Effector memory CD8-positive, alpha-beta T cell (primary cell): Measurements from ENCODE around the gene DRAXIN.

ENCODE experiments used
- ATAC-seq: fragments of 150-1000 bp; cut with Tn5 transposase; replicated peaks from 2 replicates; pipeline ENCODE4 v1.10.0; 2021; ENCODE audit warnings: mild to moderate bottlenecking, moderate library complexity
- DNase-seq, 3 experiments: peaks; one replicate each; pipeline ENCODE4 v3.0.0; 2021
- H3K27ac Mint-ChIP-seq, 2 donors: one replicate each; pipeline ENCODE4 v1.8.0; 2022; ENCODE audit warnings: mild to moderate bottlenecking in 2 of 2, mixed read lengths in 2 of 2, moderate library complexity in 2 of 2
- H3K27me3 Mint-ChIP-seq, 2 donors: one replicate each; pipeline ENCODE4 v1.8.0; 2022; ENCODE audit warnings: mixed read lengths in 2 of 2
- H3K36me3 Mint-ChIP-seq: one replicate; pipeline ENCODE4 v1.8.0; 2022; ENCODE audit warnings: mild to moderate bottlenecking, moderate library complexity, mixed read lengths; ENCODE audit not compliant: insufficient read depth
- H3K4me1 Mint-ChIP-seq, 2 donors: one replicate each; pipeline ENCODE4 v1.8.0; 2022; ENCODE audit warnings: low read depth in 2 of 2, mixed read lengths in 2 of 2
- H3K4me3 Mint-ChIP-seq, 2 donors: one replicate each; pipeline ENCODE4 v1.8.0; 2022; ENCODE audit warnings: mild to moderate bottlenecking in 2 of 2, mixed read lengths in 2 of 2, moderate library complexity in 2 of 2
- H3K9me3 Mint-ChIP-seq, 2 donors: one replicate each; pipeline ENCODE4 v1.8.0; 2022; ENCODE audit warnings: mixed read lengths in 2 of 2

Gene DRAXIN

DNA sequence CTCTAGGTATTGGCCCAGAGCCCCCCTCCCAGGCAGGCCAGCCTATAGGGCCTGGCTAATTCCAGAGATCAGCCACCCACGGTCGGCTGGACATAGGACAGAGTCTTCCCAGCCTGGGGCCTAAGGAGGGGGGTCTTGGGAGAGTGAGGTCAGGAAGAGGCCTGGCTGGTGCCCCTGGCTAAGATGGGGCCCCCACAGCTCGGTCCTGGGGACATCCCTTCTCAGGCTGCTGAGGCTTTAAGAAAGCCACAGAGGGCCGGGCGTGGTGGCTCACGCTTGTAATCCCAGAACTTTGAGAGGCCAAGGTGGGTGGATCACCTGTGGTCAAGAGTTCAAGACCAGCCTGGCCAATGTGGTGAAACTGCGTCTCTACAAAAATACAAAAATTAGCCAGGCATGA, 73.0 kb downstream of the DRAXIN start:
- Mint-ChIP-seq H3K27ac (no peak overlapping the region), H3K4me3 (no peak overlapping the region), H3K9me3 (no peaks in the 10 kb centered on the region), H3K27me3 (peaks cover 29 to 50% of the 10 kb centered on the region in 2 donors), H3K4me1 (peaks cover 2 to 4% of the 10 kb centered on the region in 2 donors), H3K36me3 (no peaks in the 10 kb centered on the region)
- DNase-seq = no peak
- no peak for ATAC-seq

DNA sequence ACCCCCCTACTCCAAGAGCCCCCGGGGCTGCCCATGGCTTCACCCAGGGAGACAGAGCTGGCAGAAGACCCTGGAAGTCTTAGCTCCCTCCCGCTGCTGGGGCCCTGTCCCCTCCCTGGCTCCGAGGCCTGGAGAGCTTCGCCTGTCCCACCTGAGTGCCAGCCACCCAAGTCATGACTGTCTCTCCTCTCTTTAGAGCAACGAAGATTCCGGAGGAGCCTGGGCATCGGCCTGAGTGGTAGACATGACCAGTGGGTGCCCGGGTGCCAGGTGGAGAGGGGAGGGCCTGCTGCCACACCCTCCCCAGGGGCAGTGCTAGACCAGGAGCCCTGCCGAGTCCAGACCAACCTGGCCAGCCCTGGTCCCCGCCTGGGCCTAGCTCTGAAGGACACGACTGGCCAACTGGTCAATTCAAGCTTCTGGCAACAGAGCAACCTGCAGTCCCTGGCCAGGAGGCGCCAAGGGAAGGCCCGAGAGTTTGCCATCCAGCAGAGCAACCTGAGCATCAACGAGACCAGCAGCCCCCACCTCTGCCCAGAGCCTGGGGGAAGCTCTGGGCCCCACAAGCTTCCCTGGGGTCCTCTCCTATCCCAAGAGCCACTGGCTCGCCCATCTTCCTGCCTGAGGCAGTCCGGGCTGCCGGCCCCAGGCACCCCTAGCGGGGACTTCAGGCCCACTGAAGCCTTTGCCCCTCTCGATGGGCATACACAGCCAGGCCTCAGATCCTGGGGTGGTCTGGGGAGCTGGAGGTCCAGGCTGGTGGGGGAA, 74.3 kb downstream of the DRAXIN start:
- no peaks in the 10 kb centered on the region for H3K9me3 Mint-ChIP-seq
- ATAC-seq (no peak), DNase-seq (no peak)
- no peaks in the 10 kb centered on the region for H3K36me3 Mint-ChIP-seq
- peaks cover 29 to 41% of the 10 kb centered on the region in 2 donors for H3K27me3 Mint-ChIP-seq
- peaks cover 2 to 4% of the 10 kb centered on the region in 2 donors for H3K4me1 Mint-ChIP-seq
- H3K4me3 Mint-ChIP-seq = no peak overlapping the region
- no peak overlapping the region for H3K27ac Mint-ChIP-seq

DNA sequence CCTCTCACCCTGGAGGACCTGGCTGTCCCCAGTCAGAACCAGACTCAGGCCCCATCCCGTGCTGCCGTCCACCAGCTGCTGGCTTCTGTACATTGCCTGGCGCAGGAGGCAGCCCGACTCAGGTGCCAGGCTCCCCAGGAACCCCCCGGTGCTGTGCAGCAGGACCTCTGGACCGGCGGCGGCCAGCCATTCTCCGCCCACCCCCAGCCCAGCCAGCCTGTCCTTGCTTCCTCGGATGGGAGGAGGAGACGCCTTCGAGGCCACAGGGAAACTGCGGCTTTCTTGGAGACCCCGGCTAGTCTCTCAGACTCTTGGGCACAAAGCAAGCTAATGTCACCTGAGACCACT, 74.9 kb downstream of the DRAXIN start:
- no peak overlapping the region for H3K4me3 Mint-ChIP-seq
- H3K4me1 Mint-ChIP-seq = peaks cover 0 to 2% of the 10 kb centered on the region in 2 donors
- ATAC-seq = no peak
- H3K27me3 Mint-ChIP-seq = peaks cover 23 to 39% of the 10 kb centered on the region in 2 donors
- H3K9me3 Mint-ChIP-seq = no peaks in the 10 kb centered on the region
- H3K36me3 Mint-ChIP-seq = no peaks in the 10 kb centered on the region
- H3K27ac Mint-ChIP-seq = peak overlapping the region in 1 of 2 donors; percentile 49
- DNase-seq = no peak

DNA sequence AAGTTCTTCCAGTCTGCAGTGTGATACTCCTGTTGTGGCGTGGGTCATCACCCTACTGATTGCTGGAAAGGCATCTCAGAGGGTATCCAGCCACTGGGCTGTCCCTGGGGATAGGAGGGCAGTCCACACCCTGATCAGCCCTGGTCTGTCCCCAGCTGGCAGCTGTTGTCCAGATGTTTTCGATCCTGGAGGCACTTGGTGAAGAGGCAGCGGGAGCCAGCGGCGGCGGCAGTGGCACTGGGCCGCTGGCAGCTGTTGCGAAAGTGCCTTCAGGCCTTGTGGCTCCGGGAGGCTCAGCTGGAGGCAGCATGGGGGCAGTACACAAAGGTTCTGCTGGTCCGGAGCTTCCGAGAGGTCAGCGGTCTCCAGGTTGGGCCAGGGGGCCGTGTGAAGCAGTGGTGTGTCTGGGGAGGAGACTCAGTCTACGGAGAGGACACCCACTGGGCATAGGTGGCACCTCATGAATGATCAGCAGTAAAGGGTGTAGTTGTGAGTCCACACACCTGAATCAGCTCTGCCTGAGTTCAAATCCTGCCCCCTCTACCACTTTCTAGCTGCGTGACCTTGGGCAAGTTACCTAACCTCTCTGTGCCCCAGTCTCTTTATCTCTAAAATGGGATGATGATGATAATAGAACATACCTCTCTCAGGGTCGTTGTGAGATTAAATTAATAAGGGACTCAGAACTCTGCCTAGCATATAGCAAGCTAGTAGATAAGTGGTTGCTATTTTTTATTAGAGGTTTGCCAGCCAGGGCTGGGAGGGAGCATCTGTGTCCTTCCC, 76.6 kb downstream of the DRAXIN start:
- Mint-ChIP-seq H3K36me3 (no peaks in the 10 kb centered on the region), H3K4me3 (no peak overlapping the region), H3K9me3 (no peaks in the 10 kb centered on the region), H3K27ac (no peak overlapping the region), H3K27me3 (peaks cover 10 to 22% of the 10 kb centered on the region in 2 donors), H3K4me1 (no peaks in the 10 kb centered on the region)
- no peak for DNase-seq
- ATAC-seq = no peak

DNA sequence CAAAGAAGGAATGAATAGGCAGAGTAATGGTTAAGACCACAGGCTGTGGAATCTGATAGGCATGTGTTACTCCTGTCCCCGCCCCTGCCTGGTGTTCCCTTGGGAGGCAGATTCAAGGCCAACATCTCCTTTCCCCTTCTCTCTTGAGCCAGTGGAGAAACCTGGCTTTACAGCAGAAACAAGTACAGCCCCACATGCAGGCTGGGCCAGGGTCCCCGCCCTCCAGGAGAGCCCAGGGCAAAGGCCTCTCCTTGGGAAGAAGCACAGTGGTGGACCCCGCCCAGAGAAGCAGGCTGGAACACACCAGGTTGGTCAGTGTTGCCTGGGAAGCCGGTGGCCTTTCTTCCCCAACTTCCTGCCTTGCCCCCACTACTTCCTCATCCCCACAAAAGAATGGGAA, 77.3 kb downstream of the DRAXIN start:
- Mint-ChIP-seq H3K9me3 (no peaks in the 10 kb centered on the region), H3K27me3 (peaks cover 4 to 15% of the 10 kb centered on the region in 2 donors), H3K36me3 (no peaks in the 10 kb centered on the region), H3K27ac (no peak overlapping the region), H3K4me3 (no peak overlapping the region), H3K4me1 (no peaks in the 10 kb centered on the region)
- ATAC-seq (no peak), DNase-seq (no peak)

DNA sequence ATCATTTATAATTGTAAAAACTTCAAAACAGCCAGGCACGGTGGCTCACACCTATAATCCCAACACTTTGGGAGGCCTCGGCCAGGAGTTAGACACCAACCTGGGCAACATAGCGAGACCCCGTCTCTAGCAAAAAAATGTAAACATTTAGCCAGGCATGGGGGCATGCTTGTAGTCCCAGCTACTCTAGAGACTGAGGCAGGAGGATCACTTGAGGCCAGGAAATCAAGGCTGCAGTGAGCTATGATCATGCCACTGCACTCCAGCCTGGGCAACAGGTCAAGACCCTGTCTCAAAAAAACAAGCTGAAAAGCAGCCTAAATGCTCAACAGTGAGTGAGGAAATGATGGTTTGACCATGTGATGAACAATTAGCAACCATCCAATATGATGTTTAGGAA, 77.8 kb downstream of the DRAXIN start:
- Mint-ChIP-seq H3K27me3 (peaks cover under 1 to 11% of the 10 kb centered on the region in 2 donors), H3K4me1 (no peaks in the 10 kb centered on the region)
- ATAC-seq = no peak

DNA sequence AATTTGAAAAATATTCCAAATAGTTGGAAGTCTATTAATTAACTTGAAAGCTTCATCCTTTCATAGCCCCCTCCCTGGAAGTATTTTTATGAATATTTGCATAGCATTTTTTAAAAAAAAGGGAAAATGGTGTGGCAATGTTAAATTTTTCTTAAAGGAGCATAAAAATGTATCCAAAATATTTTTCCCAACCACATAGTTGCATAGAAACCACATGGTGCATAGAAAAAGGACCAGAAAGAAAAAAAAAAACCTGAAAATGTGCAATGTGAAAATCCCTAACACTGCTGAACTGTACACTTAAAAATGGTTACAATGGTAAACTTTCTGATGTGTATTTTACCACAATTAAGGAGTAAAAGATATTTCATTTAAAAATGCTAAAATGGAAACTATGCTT, 78.5 kb downstream of the DRAXIN start:
- Mint-ChIP-seq H3K36me3 (no peaks in the 10 kb centered on the region), H3K27me3 (peaks cover 6 to 9% of the 10 kb centered on the region in 2 donors), H3K4me3 (no peak overlapping the region), H3K9me3 (no peaks in the 10 kb centered on the region), H3K4me1 (no peaks in the 10 kb centered on the region), H3K27ac (no peak overlapping the region)
- DNase-seq (no peak), ATAC-seq (no peak)

More for the DNA sequence above, 77.8 kb downstream of the DRAXIN start:
- no peak for DNase-seq
- Mint-ChIP-seq H3K9me3 (no peaks in the 10 kb centered on the region), H3K36me3 (no peaks in the 10 kb centered on the region), H3K4me3 (no peak overlapping the region), H3K27ac (no peak overlapping the region)

DNA sequence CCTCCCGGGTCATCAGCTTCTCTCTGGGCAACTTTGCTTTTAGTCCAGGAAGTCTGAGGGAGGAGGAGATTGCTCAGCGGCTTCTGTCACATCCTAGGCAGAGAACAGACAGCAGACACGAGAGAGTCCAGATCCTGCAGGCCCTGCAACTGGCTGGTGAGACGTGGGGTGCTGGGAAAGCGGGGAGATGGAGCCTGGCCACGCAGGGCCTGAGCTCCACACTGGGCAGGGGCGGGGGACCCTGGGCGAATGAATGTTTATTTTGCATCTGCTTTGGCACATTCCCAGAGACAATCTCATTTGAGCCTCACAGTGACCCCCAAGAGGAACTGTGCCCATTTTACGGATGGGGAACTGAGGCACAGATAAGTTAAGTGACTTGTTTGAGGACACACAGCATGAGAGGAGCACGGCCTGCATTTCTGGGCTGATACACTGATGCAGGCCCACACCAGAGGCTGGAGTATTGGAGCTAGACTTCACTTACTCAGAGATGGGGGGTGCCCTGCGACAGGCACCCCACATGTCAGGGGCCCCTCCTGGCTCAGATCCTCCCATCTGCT, 80.1 kb downstream of the DRAXIN start:
- Mint-ChIP-seq H3K4me3 (no peak overlapping the region), H3K4me1 (no peaks in the 10 kb centered on the region), H3K36me3 (no peaks in the 10 kb centered on the region), H3K27me3 (peaks cover 0 to 6% of the 10 kb centered on the region in 2 donors), H3K27ac (no peak overlapping the region), H3K9me3 (no peaks in the 10 kb centered on the region)
- ATAC-seq (no peak), DNase-seq (no peak)

DNA sequence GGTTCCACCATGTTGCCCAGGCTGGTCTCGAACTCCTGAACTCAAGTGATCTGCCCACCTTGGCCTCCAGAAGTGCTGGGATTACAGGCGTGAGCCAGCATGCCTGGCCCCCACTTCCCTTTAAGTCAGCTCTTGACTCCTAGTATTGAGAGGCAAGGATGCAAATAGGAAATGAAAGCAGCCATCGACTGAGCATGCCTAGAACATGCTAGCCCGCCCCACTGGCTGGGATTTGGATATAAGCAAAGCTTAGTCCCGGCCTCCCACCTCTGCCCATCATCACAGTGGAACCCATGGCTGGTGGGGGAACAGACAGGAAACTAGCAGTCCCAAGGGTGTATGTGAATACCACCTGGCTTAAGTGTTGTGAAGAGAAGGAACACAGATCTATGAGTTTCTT, 80.9 kb downstream of the DRAXIN start:
- Mint-ChIP-seq H3K27me3 (peaks cover 0 to 6% of the 10 kb centered on the region in 2 donors), H3K36me3 (no peaks in the 10 kb centered on the region), H3K9me3 (no peaks in the 10 kb centered on the region), H3K4me3 (no peak overlapping the region), H3K27ac (no peak overlapping the region), H3K4me1 (no peaks in the 10 kb centered on the region)
- DNase-seq (no peak), ATAC-seq (no peak)

DNA sequence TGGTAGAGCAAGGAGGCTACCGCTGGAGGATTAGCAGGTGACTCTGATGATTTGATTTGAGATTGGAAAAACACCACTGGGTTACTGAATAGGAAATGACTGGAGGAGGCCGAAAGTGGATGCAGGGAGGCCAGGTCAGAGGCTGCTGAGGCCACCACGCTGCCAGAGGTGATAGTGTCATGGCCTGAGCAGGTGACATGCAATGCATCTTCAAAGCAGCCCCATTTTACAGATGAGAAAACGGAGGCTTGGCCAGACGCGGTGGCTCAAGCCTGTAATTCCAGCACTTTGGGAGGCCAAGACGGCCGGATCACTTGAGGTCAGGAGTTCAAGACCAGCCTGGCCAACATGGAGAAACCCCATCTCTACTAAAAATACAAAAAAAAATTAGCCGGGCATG, 83.2 kb downstream of the DRAXIN start:
- Mint-ChIP-seq H3K27me3 (peaks cover 0 to 6% of the 10 kb centered on the region in 2 donors), H3K4me3 (no peak overlapping the region)
- ATAC-seq = no peak

More for the DNA sequence above, 83.2 kb downstream of the DRAXIN start:
- Mint-ChIP-seq H3K27ac (no peak overlapping the region), H3K4me1 (no peaks in the 10 kb centered on the region), H3K9me3 (no peaks in the 10 kb centered on the region), H3K36me3 (no peaks in the 10 kb centered on the region)
- no peak for DNase-seq
